ENCODE measurements around the gene RTN4. TPM values are rescaled to one million over a fixed set of nuclear protein-coding genes. Genes with fewer than 3 reads are reported as not detected.

RTN4 gene
- total and polyA plus RNA-seq, 4 donors = 168 to 311 (median 230) TPM

DNA sequence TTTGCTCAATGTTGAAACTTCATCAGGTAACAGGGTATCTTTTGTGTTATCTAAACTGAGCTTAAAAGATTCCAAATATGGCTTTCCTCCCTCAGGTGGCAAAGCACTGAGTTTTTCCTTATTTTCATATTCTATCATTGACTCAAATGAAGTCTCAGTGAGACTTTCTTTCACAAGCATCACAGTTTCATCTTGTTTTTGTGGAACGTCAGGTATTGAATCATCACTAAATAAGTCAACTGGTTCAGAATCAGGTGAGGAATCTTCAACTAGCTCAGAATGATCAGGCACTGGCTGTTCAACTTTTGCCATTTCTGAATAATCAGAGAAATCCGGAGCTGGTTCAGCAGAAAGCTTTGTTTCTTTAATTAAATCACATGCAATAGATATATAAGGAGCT, 24.6 kb downstream of the RTN4 start:
- ATAC-seq (ENCODE audit: insufficient read depth, low FRiP score) = no peak
- Histone ChIP-seq H3K36me3 (ENCODE audit: control insufficient read depth in 4 of 4, insufficient read depth in 4 of 4, low read length in 4 of 4) (no peaks in the 10 kb centered on the region), H3K27me3 (ENCODE audit: control insufficient read depth in 3 of 3, insufficient read depth in 3 of 3, low read length in 2 of 3) (no peaks in the 10 kb centered on the region), H3K4me3 (no peak overlapping the region), H3K27ac (ENCODE audit: low read depth in 1 of 2, low read length in 1 of 2) (no peak overlapping the region), H3K4me1 (ENCODE audit: control insufficient read depth in 5 of 5, insufficient read depth in 5 of 5, low read length in 5 of 5) (peaks cover 0 to 13% (median 0%) of the 10 kb centered on the region in 5 donors), H3K9me3 (ENCODE audit: control insufficient read depth in 4 of 4, insufficient read depth in 3 of 4, low read length in 3 of 4) (no peaks in the 10 kb centered on the region), H3K9ac (ENCODE audit: insufficient read depth in 1 of 2, low read length in 2 of 2) (no peak overlapping the region)
- WGBS, 2 donors = 89 to 93% methylated on average over 2 of the region's 2 CpGs
- TF ChIP-seq, protein P1, sequence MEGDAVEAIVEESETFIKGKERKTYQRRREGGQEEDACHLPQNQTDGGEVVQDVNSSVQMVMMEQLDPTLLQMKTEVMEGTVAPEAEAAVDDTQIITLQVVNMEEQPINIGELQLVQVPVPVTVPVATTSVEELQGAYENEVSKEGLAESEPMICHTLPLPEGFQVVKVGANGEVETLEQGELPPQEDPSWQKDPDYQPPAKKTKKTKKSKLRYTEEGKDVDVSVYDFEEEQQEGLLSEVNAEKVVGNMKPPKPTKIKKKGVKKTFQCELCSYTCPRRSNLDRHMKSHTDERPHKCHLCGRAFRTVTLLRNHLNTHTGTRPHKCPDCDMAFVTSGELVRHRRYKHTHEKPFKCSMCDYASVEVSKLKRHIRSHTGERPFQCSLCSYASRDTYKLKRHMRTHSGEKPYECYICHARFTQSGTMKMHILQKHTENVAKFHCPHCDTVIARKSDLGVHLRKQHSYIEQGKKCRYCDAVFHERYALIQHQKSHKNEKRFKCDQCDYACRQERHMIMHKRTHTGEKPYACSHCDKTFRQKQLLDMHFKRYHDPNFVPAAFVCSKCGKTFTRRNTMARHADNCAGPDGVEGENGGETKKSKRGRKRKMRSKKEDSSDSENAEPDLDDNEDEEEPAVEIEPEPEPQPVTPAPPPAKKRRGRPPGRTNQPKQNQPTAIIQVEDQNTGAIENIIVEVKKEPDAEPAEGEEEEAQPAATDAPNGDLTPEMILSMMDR (IDR thresholded peaks at IDR 0.05; ENCODE audit: control extremely low read depth, extremely low read depth) = no peak
- no peak for DNase-seq

GRCh38 chr2:55025082-55025481, 25.2 kb downstream of the RTN4 start:
- Histone ChIP-seq H3K27me3 (ENCODE audit: control insufficient read depth in 3 of 3, insufficient read depth in 3 of 3, low read length in 2 of 3) (no peaks in the 10 kb centered on the region), H3K36me3 (ENCODE audit: control insufficient read depth in 4 of 4, insufficient read depth in 4 of 4, low read length in 4 of 4) (no peaks in the 10 kb centered on the region), H3K9me3 (ENCODE audit: control insufficient read depth in 4 of 4, insufficient read depth in 3 of 4, low read length in 3 of 4) (no peaks in the 10 kb centered on the region), H3K27ac (ENCODE audit: low read depth in 1 of 2, low read length in 1 of 2) (no peak overlapping the region), H3K4me3 (no peak overlapping the region), H3K4me1 (ENCODE audit: control insufficient read depth in 5 of 5, insufficient read depth in 5 of 5, low read length in 5 of 5) (peaks cover 0 to 13% (median 0%) of the 10 kb centered on the region in 5 donors), H3K9ac (ENCODE audit: insufficient read depth in 1 of 2, low read length in 2 of 2) (no peak overlapping the region)
- 68 to 78% methylated on average over 2 of the region's 2 CpGs for WGBS, 2 donors
- TF ChIP-seq, protein P1 (IDR thresholded peaks at IDR 0.05; ENCODE audit: control extremely low read depth, extremely low read depth) = no peak
- ATAC-seq (ENCODE audit: insufficient read depth, low FRiP score) = no peak
- no peak for DNase-seq

- TF ChIP-seq, protein P1 (IDR thresholded peaks at IDR 0.05; ENCODE audit: control extremely low read depth, extremely low read depth) = no peak
- DNase-seq (no peak), ATAC-seq (ENCODE audit: insufficient read depth, low FRiP score) (no peak)
- Histone ChIP-seq H3K27ac (ENCODE audit: low read depth in 1 of 2, low read length in 1 of 2) (no peak overlapping the region), H3K27me3 (ENCODE audit: control insufficient read depth in 3 of 3, insufficient read depth in 3 of 3, low read length in 2 of 3) (no peaks in the 10 kb centered on the region), H3K4me3 (no peak overlapping the region), H3K36me3 (ENCODE audit: control insufficient read depth in 4 of 4, insufficient read depth in 4 of 4, low read length in 4 of 4) (peaks cover 0 to 2% (median 0%) of the 10 kb centered on the region in 4 donors), H3K9ac (ENCODE audit: insufficient read depth in 1 of 2, low read length in 2 of 2) (no peak overlapping the region), H3K9me3 (ENCODE audit: control insufficient read depth in 4 of 4, insufficient read depth in 3 of 4, low read length in 3 of 4) (no peaks in the 10 kb centered on the region), H3K4me1 (ENCODE audit: control insufficient read depth in 5 of 5, insufficient read depth in 5 of 5, low read length in 5 of 5) (peaks cover 0 to 13% (median 0%) of the 10 kb centered on the region in 5 donors)
- 60 to 82% methylated on average over 3 of the region's 3 CpGs for WGBS, 2 donors
Observed at GRCh38 chr2:55022476-55022875, 27.8 kb downstream of the RTN4 start.

Measured in lung (tissue), 12 donors.